ENCODE measurements around the gene STXBP2.

GRCh38 chr19:7669641-7670040 lies 32.7 kb downstream of the STXBP2 start:
- TF ChIP-seq CTCF (IDR thresholded peaks at IDR 0.05; ENCODE audit: low read depth, low read length) (no peak), EZH2phosphoT487 (IDR thresholded peaks at IDR 0.05; ENCODE audit: low read depth) (no peak)
